PC-3 (cell line): ENCODE data around the gene TBC1D13. TPM values are rescaled to one million over a fixed set of nuclear protein-coding genes. Genes with fewer than 3 reads are reported as not detected.
"Not testable (repeated sequence)": the region's sequence is repeated elsewhere in the genome, so short reads cannot be mapped to it uniquely, and the experiment has no call there.

Experiments used
- ATAC-seq: fragments of 200-7000 bp; cut with Tn5 transposase; 2 replicates; pipeline ENCODE4 v1.9.1; 2020; ENCODE audit warnings: mild to moderate bottlenecking, moderate library complexity
- BruUV-seq: library from RNA; stranded (reverse); fragments of 400-500 nt; replicated peaks from 2 replicates; lab custom pipeline; 2021; lab: Mats Ljungman, UMichigan
- CTCF ChIA-PET: fragments of 300-600 bp; sonication (Branson Sonifier 250); formaldehyde crosslinking; loops from one replicate; lab custom pipeline; 2022; ENCODE audit warnings: antibody characterized with exemption; lab: Charles Lee
- POLR2A ChIA-PET: fragments of 300-600 bp; sonication (Branson Sonifier 250); formaldehyde crosslinking; loops from one replicate; lab custom pipeline; 2022; ENCODE audit warnings: antibody characterized with exemption; ENCODE audit not compliant: unreplicated experiment; lab: Charles Lee
- DNase-seq: peaks from one replicate; pipeline ENCODE4 v3.0.0-alpha.2; 2015
- H2AFZ ChIP-seq: fragments of 300-600 bp; sonication (generic); 2 replicates; pipeline ENCODE4 v1.6.0; 2016; ENCODE audit warnings: antibody characterized with exemption, low read length
- H3F3A ChIP-seq: fragments of 300-600 bp; sonication (generic); one replicate; pipeline ENCODE4 v1.6.0; 2017; ENCODE audit warnings: antibody characterized with exemption, low read length, control low read depth, mild to moderate bottlenecking; ENCODE audit not compliant: unreplicated experiment
- H3K27ac ChIP-seq: fragments of 300-600 bp; sonication (generic); 2 replicates; pipeline ENCODE4 v1.5.1; 2016; ENCODE audit warnings: mild to moderate bottlenecking, low read length
- H3K27me3 ChIP-seq: fragments of 300-600 bp; sonication (generic); 2 replicates; pipeline ENCODE4 v1.6.1; 2016; ENCODE audit warnings: low read length, mixed read lengths
- H3K36me3 ChIP-seq: fragments of 300-600 bp; sonication (generic); 2 replicates; pipeline ENCODE4 v1.6.1; 2016; ENCODE audit warnings: low read depth, mixed run types, low read length, mixed read lengths
- H3K4me1 ChIP-seq: fragments of 300-600 bp; sonication (generic); 2 replicates; pipeline ENCODE4 v1.5.1; 2016; ENCODE audit warnings: low read length; ENCODE audit not compliant: insufficient read depth
- H3K4me2 ChIP-seq: fragments of 300-600 bp; sonication (generic); 2 replicates; pipeline ENCODE4 v1.6.0; 2016; ENCODE audit warnings: low read length
- H3K4me3 ChIP-seq: fragments of 300-600 bp; sonication (generic); 2 replicates; pipeline ENCODE4 v1.5.1; 2016; ENCODE audit warnings: mild to moderate bottlenecking, low read length, mixed read lengths
- H3K79me2 ChIP-seq: fragments of 300-600 bp; sonication (generic); 2 replicates; pipeline ENCODE4 v1.6.1; 2017; ENCODE audit warnings: low read length, mixed read lengths
- H3K9ac ChIP-seq: fragments of 300-600 bp; sonication (generic); 2 replicates; pipeline ENCODE4 v1.6.0; 2016; ENCODE audit warnings: mild to moderate bottlenecking, low read length
- H3K9me2 ChIP-seq: fragments of 300-600 bp; sonication (generic); replicated peaks from 2 replicates; pipeline ENCODE4 v1.6.1; 2016; ENCODE audit warnings: mixed run types, low read length, mixed read lengths
- H3K9me3 ChIP-seq: fragments of 300-600 bp; sonication (generic); 2 replicates; pipeline ENCODE4 v1.6.1; 2016; ENCODE audit warnings: low read length, mixed read lengths
- H4K20me1 ChIP-seq: fragments of 300-600 bp; sonication (generic); 2 replicates; pipeline ENCODE4 v1.6.1; 2016; ENCODE audit warnings: low read length, mixed read lengths
- EZH2 ChIP-seq: fragments of 300-600 bp; sonication (generic); IDR thresholded peaks from one replicate; pipeline ENCODE4 v1.6.1; 2017; ENCODE audit warnings: antibody characterized with exemption, mild to moderate bottlenecking, low read length; ENCODE audit not compliant: unreplicated experiment
- EZH2phosphoT487 ChIP-seq: fragments of 300-600 bp; sonication (generic); IDR thresholded peaks from 2 replicates; pipeline ENCODE4 v1.6.1; 2018; ENCODE audit warnings: mild to moderate bottlenecking, antibody characterized with exemption, low read length, borderline replicate concordance
- intact Hi-C: fragments of 100-400 bp; cut with micrococcal nuclease; formaldehyde crosslinking; loops from 2 replicates; pipeline ENCODE4 v1.9.0; 2023
- total RNA-seq: library from RNA; depleted of rRNA; stranded (reverse); fragments of >200 nt; gene quantifications from 2 replicates; pipeline ENCODE4 v1.2.3, GENCODE V29; 2014
- TF ChIP-seq, protein P1 (sequence below): fragments of 300-600 bp; sonication (generic); conservative IDR thresholded peaks from 2 replicates; pipeline ENCODE4 v1.5.1; 2017; ENCODE audit warnings: antibody characterized with exemption, low read depth, mild to moderate bottlenecking, low read length

The TBC1D13 gene
- total RNA-seq, 1 experiment from 2014 or later: 15.0 TPM

DNA sequence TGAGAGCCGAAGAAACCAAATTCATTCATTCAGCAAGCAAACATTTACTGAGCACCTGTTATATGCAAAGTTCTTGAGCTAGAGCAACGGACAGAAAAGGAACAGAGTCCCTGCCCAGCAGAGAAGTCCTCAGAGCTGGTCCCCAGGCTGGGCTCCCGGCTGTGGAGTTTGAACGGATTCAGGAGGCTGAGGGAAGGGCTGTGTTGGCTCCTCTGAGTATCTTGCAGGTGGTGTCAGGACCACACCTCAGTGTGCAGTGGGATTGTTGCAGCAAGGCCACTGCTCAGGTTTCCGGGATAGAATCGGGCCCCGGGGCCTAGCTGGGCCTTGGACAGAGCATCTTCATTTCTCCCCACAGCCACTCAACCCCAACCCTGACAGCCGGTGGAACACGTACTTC is 5.1 kb downstream of the TBC1D13 start:
- DNase-seq (no peak), ATAC-seq (no peak)
- BruUV-seq: no TSS peak
- Histone ChIP-seq H3K4me3 (no peak overlapping the region), H3K27me3 (no peaks in the 10 kb centered on the region), H4K20me1 (no peaks in the 10 kb centered on the region), H3F3A (no peaks in the 10 kb centered on the region), H3K36me3 (no peaks in the 10 kb centered on the region; the same call in 1 of the 2 replicates), H3K9me3 (no peaks in the 10 kb centered on the region), H2AFZ (no peak overlapping the region), H3K9me2 (no peaks in the 10 kb centered on the region), H3K4me2 (no peak overlapping the region), H3K9ac (no peak overlapping the region), H3K79me2 (peaks cover 17% of the 10 kb centered on the region), H3K27ac (no peak overlapping the region), H3K4me1 (peaks cover 6% of the 10 kb centered on the region; the same call in 1 of the 2 replicates)
- ChIA-PET CTCF (interaction anchor here (0.6 kb wide), 1 partner anchor 26 kb away, joined by 3 read pairs; no protein-coding TSS in a partner anchor), POLR2A (no interaction called here)
- intact Hi-C loops: no loop called here
- TF ChIP-seq EZH2 (no peak), EZH2phosphoT487 (no peak)
- TF ChIP-seq, protein P1, sequence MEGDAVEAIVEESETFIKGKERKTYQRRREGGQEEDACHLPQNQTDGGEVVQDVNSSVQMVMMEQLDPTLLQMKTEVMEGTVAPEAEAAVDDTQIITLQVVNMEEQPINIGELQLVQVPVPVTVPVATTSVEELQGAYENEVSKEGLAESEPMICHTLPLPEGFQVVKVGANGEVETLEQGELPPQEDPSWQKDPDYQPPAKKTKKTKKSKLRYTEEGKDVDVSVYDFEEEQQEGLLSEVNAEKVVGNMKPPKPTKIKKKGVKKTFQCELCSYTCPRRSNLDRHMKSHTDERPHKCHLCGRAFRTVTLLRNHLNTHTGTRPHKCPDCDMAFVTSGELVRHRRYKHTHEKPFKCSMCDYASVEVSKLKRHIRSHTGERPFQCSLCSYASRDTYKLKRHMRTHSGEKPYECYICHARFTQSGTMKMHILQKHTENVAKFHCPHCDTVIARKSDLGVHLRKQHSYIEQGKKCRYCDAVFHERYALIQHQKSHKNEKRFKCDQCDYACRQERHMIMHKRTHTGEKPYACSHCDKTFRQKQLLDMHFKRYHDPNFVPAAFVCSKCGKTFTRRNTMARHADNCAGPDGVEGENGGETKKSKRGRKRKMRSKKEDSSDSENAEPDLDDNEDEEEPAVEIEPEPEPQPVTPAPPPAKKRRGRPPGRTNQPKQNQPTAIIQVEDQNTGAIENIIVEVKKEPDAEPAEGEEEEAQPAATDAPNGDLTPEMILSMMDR: no peak

DNA sequence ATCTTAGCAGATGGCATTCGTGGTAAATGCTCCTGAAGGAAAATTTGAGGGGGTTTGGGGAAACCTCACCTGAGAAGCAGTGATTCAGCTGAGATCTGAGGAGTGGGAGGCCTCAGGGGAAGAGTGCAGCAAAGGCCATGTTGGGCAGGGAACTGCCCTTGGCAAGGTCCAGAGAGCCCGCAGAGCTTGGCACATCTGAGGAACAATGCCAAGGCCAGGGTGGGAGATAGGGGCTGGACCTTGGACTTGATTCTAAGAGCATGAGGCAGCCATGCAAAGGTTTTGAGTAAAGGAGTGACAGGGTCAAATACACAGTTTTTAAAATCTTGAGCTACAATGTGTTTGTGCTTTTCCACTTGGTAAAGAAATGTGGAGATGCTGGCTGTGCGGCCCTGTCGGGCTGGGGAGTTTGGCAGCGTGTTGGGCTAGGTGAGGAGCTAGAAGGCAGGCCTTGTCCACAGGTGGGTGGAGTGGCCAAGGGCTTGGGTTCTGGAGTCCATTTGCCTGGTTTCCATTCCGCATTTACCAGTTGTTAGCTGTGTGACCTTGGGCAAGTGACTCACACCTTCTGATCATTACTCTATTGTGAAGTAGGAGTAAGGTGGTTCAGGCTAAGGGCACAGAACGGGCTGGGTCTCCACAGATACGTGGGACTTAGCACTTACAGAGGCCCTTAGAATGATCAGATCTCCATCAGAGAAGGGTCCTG is 6.1 kb downstream of the TBC1D13 start:
- H3K9ac ChIP-seq: no peak overlapping the region

DNA sequence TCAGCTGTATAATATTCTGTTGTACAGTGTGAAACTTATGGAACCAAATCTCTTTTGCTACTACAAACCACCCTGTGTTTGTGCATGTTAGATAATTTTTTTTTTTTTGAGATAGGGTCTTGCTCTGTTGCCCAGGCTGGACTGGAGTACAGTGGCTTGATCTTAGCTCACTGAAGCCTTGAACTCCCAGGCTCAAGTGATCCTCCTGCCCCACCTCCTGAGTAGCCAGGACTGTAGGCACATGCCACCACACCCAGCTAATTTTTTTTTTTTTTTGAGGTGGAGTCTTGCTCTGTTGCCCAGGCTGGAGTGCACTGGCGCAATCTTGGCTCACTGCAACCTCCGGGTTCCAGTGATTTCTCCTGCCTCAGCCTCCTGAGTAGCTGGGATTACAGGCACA is 7.9 kb downstream of the TBC1D13 start:
- H3F3A ChIP-seq, H3K79me2 ChIP-seq, H2AFZ ChIP-seq, H3K27ac ChIP-seq, H3K36me3 ChIP-seq, H4K20me1 ChIP-seq, H3K9me3 ChIP-seq, H3K4me1 ChIP-seq, intact Hi-C loops, H3K4me3 ChIP-seq, H3K9me2 ChIP-seq, H3K27me3 ChIP-seq, H3K9ac ChIP-seq, H3K4me2 ChIP-seq, ATAC-seq, DNase-seq, BruUV-seq: not testable (repeated sequence)
- ChIA-PET CTCF (interaction anchor here (0.7 kb wide), 1 partner anchor 24 kb away, joined by 3 read pairs; the partner anchor contains the start of gene ENDOG), POLR2A (interaction anchor here (0.6 kb wide), 1 partner anchor 169 kb away, joined by 3 read pairs; no protein-coding TSS in a partner anchor)

More for the DNA sequence above, 6.1 kb downstream of the TBC1D13 start:
- CTCF ChIA-PET: no interaction called here
- peaks cover 3% of the 10 kb centered on the region; the same call in 1 of the 2 replicates for H3K4me1 ChIP-seq
- no peak overlapping the region for H2AFZ ChIP-seq
- no peak for ATAC-seq
- H3K27ac ChIP-seq: no peak overlapping the region
- intact Hi-C loops: no loop called here
- no peaks in the 10 kb centered on the region for H3K27me3 ChIP-seq
- no peak overlapping the region for H3K4me2 ChIP-seq
- BruUV-seq: no TSS peak
- H3K9me3 ChIP-seq: no peaks in the 10 kb centered on the region
- H3K4me3 ChIP-seq: no peak overlapping the region
- H3K79me2 ChIP-seq: peaks cover 7% of the 10 kb centered on the region
- POLR2A ChIA-PET: no interaction called here
- H3K36me3 ChIP-seq: no peaks in the 10 kb centered on the region; the same call in 1 of the 2 replicates
- DNase-seq: no peak
- H3K9me2 ChIP-seq: no peaks in the 10 kb centered on the region
- TF ChIP-seq EZH2phosphoT487 (no peak), EZH2 (no peak)
- TF ChIP-seq, protein P1: no peak
- no peaks in the 10 kb centered on the region for H4K20me1 ChIP-seq
- no peaks in the 10 kb centered on the region for H3F3A ChIP-seq
